Measurements from ENCODE around the gene IFNAR1. TPM values are rescaled to one million over a fixed set of nuclear protein-coding genes. Genes with fewer than 3 reads are reported as not detected.

IFNAR1 gene
- total and polyA plus RNA-seq, 2 experiments from 2014 or later: 26.9 to 33.4 TPM

- TF ChIP-seq, protein P1, sequence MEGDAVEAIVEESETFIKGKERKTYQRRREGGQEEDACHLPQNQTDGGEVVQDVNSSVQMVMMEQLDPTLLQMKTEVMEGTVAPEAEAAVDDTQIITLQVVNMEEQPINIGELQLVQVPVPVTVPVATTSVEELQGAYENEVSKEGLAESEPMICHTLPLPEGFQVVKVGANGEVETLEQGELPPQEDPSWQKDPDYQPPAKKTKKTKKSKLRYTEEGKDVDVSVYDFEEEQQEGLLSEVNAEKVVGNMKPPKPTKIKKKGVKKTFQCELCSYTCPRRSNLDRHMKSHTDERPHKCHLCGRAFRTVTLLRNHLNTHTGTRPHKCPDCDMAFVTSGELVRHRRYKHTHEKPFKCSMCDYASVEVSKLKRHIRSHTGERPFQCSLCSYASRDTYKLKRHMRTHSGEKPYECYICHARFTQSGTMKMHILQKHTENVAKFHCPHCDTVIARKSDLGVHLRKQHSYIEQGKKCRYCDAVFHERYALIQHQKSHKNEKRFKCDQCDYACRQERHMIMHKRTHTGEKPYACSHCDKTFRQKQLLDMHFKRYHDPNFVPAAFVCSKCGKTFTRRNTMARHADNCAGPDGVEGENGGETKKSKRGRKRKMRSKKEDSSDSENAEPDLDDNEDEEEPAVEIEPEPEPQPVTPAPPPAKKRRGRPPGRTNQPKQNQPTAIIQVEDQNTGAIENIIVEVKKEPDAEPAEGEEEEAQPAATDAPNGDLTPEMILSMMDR (IDR thresholded peaks at IDR 0.05; ENCODE audit: poor library complexity): no peak
- no peak for TF ChIP-seq EZH2phosphoT487 (IDR thresholded peaks at IDR 0.05; ENCODE audit: low read depth, severe bottlenecking, unreplicated experiment)
- TF ChIP-seq EZH2 (IDR thresholded peaks at IDR 0.05; ENCODE audit: borderline replicate concordance): no peak
- Histone ChIP-seq H3K4me3 (no peak overlapping the region), H2AFZ (no peak overlapping the region), H3K9me3 (ENCODE audit: low read depth) (no peaks in the 10 kb centered on the region), H3K27ac (peak overlapping the region; percentile 43), H3K79me2 (peaks cover 81% of the 10 kb centered on the region), H3K4me1 (ENCODE audit: insufficient read depth) (peaks cover 15% of the 10 kb centered on the region), H3K4me2 (no peak overlapping the region), H3K27me3 (no peaks in the 10 kb centered on the region), H3K36me3 (replicated peaks; ENCODE audit: insufficient read depth, low read depth) (no peaks in the 10 kb centered on the region), H4K20me1 (ENCODE audit: insufficient read depth, poor library complexity, severe bottlenecking) (peaks cover 46% of the 10 kb centered on the region), H3K9me2 (replicated peaks; ENCODE audit: insufficient read depth) (no peaks in the 10 kb centered on the region)
- no peak for DNase-seq (ENCODE audit: low spot score)
- WGBS (ENCODE audit: low lambda C conversion rate, missing lambda C conversion rate): 87% methylated on average over 5 of the region's 5 CpGs
Measured at GRCh38 chr21:33406493-33406892, 81.7 kb downstream of the IFNAR1 start.

Other genes with a start within 250 kb of the IFNAR1 start
- 18.2 and 19.9 TPM in 2 replicates for gene IFNAR2, start 95.0 kb upstream of the IFNAR1 start, total RNA-seq
- gene IFNAR2, start 95.0 kb upstream of the IFNAR1 start, polyA plus RNA-seq: 18.5 and 19.6 TPM in 2 replicates
- gene IL10RB, start 58.6 kb upstream of the IFNAR1 start, total RNA-seq: 27.1 and 30.2 TPM in 2 replicates
- gene IL10RB, start 58.6 kb upstream of the IFNAR1 start, polyA plus RNA-seq: 23.4 and 29.2 TPM in 2 replicates
- 53.4 and 66.8 TPM in 2 replicates for gene IFNGR2, start 78.4 kb downstream of the IFNAR1 start, total RNA-seq
- 60.2 and 66.7 TPM in 2 replicates for gene IFNGR2, start 78.4 kb downstream of the IFNAR1 start, polyA plus RNA-seq
- gene TMEM50B, start 155.0 kb downstream of the IFNAR1 start, total RNA-seq: 67.5 and 88.0 TPM in 2 replicates
- gene TMEM50B, start 155.0 kb downstream of the IFNAR1 start, polyA plus RNA-seq: 73.1 and 80.9 TPM in 2 replicates
- gene DNAJC28, start 166.7 kb downstream of the IFNAR1 start, total RNA-seq: 3.8 and 5.8 TPM in 2 replicates
- gene DNAJC28, start 166.7 kb downstream of the IFNAR1 start, polyA plus RNA-seq: 1.2 and 2.0 TPM in 2 replicates
- 83.3 and 99.6 TPM in 2 replicates for gene GART, start 217.1 kb downstream of the IFNAR1 start, total RNA-seq
- 41.6 TPM in 2 replicates for gene GART, start 217.1 kb downstream of the IFNAR1 start, polyA plus RNA-seq
- 154 and 181 TPM in 2 replicates for gene SON, start 218.1 kb downstream of the IFNAR1 start, total RNA-seq
- gene SON, start 218.1 kb downstream of the IFNAR1 start, polyA plus RNA-seq: 358 and 454 TPM in 2 replicates

Measured in hepatocyte (in vitro differentiated cells).